A549 (cell line): Measurements from ENCODE around the gene SNX25.

ENCODE experiments used
- BHLHE40 ChIP-seq: IDR thresholded peaks from 2 replicates; pipeline ENCODE4 v1.6.1; 2012; ENCODE audit warnings: low read depth, low read length, inconsistent platforms
- ESRRA ChIP-seq: fragments of 150-350 bp; IDR thresholded peaks from 2 replicates; pipeline ENCODE4 v1.6.1; 2014; ENCODE audit warnings: mild to moderate bottlenecking, low read length, borderline replicate concordance
- HDAC2 ChIP-seq: fragments of 200-600 bp; sonication (generic); IDR thresholded peaks from 2 replicates; pipeline ENCODE4 v1.6.1; 2016
- RAD21 ChIP-seq, 2 experiments: fragments of >200 bp in 1 of 2; sonication (Bioruptor Twin) in 1 of 2; formaldehyde crosslinking in 1 of 2; IDR thresholded peaks in 1 of 2; conservative IDR thresholded peaks in 1 of 2; 2 replicates in 1 of 2; 3 replicates in 1 of 2; pipeline ENCODE4 v1.6.1; 2012 to 2018; ENCODE audit warnings: inconsistent platforms in 1 of 2
- TF ChIP-seq, protein P1 (sequence below): fragments of >200 bp; sonication (Bioruptor Twin); formaldehyde crosslinking; IDR thresholded peaks from 3 replicates; pipeline ENCODE4 v1.5.1; 2016
- TF ChIP-seq, protein P2 (sequence below): IDR thresholded peaks from 2 replicates; pipeline ENCODE4 v1.6.1; 2012
- TF ChIP-seq, protein P3 (sequence below): fragments of 200-600 bp; sonication (generic); IDR thresholded peaks from 2 replicates; pipeline ENCODE4 v1.6.1; 2016; ENCODE audit warnings: antibody characterized with exemption, mild to moderate bottlenecking, moderate library complexity

DNA sequence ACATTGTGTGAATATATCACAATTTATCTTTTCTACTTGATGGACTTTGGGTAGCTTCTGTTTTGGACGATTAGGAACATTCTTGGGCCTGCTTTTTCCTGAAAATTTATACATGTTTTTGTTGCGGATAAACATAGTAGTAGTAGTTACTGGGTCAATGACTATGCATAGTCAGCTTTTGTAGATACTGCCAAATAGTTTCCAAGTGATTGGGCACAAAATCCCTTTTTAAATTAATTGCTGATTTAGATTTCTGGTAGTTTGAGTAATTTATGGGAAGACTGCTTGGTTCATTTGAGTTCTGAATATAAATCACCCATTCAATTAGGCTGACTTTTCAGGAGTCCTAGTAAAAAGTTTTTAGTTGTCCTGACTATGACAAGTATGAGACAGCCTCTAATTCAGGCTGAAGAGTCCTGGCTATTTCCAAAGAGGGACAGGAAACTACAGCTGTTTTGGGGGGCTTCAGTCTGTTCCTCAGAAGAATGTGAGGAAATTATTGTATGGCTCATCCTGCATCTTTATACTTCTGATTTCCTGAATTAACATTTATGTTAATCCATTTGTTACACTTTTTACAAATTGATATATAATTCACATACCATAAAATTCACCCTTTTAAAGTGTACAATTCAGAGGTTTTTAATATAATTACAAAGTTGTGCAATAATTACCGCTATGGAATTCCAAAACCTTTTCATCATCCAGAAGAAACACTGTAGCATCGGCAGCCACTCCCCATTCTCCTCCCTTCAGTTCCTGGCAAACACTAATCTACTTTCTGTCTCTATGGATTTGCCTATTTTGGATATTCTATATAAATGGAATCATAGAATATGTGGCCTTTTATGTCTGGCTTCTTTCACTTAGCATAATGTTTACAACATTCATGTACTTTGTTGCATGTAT lies 172.1 kb downstream of the SNX25 start:
- TF ChIP-seq, protein P1, sequence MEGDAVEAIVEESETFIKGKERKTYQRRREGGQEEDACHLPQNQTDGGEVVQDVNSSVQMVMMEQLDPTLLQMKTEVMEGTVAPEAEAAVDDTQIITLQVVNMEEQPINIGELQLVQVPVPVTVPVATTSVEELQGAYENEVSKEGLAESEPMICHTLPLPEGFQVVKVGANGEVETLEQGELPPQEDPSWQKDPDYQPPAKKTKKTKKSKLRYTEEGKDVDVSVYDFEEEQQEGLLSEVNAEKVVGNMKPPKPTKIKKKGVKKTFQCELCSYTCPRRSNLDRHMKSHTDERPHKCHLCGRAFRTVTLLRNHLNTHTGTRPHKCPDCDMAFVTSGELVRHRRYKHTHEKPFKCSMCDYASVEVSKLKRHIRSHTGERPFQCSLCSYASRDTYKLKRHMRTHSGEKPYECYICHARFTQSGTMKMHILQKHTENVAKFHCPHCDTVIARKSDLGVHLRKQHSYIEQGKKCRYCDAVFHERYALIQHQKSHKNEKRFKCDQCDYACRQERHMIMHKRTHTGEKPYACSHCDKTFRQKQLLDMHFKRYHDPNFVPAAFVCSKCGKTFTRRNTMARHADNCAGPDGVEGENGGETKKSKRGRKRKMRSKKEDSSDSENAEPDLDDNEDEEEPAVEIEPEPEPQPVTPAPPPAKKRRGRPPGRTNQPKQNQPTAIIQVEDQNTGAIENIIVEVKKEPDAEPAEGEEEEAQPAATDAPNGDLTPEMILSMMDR, result no peak
- TF ChIP-seq, protein P2, sequence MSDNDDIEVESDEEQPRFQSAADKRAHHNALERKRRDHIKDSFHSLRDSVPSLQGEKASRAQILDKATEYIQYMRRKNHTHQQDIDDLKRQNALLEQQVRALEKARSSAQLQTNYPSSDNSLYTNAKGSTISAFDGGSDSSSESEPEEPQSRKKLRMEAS, result no peak
- no peak for TF ChIP-seq BHLHE40
- TF ChIP-seq RAD21 (conservative IDR thresholded peaks at IDR 0.05 in 1 of 2, IDR thresholded peaks at IDR 0.05 in 1 of 2), result no peak
- TF ChIP-seq, protein P3, sequence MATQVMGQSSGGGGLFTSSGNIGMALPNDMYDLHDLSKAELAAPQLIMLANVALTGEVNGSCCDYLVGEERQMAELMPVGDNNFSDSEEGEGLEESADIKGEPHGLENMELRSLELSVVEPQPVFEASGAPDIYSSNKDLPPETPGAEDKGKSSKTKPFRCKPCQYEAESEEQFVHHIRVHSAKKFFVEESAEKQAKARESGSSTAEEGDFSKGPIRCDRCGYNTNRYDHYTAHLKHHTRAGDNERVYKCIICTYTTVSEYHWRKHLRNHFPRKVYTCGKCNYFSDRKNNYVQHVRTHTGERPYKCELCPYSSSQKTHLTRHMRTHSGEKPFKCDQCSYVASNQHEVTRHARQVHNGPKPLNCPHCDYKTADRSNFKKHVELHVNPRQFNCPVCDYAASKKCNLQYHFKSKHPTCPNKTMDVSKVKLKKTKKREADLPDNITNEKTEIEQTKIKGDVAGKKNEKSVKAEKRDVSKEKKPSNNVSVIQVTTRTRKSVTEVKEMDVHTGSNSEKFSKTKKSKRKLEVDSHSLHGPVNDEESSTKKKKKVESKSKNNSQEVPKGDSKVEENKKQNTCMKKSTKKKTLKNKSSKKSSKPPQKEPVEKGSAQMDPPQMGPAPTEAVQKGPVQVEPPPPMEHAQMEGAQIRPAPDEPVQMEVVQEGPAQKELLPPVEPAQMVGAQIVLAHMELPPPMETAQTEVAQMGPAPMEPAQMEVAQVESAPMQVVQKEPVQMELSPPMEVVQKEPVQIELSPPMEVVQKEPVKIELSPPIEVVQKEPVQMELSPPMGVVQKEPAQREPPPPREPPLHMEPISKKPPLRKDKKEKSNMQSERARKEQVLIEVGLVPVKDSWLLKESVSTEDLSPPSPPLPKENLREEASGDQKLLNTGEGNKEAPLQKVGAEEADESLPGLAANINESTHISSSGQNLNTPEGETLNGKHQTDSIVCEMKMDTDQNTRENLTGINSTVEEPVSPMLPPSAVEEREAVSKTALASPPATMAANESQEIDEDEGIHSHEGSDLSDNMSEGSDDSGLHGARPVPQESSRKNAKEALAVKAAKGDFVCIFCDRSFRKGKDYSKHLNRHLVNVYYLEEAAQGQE, result no peak
- no peak for TF ChIP-seq HDAC2
- TF ChIP-seq ESRRA, result no peak
